AG20443 (cell line): ENCODE measurements around the gene HIVEP1.

Source experiments
- DNase-seq: peaks from one replicate; pipeline ENCODE4 v3.0.0; 2012; ENCODE audit warnings: low spot score, mixed read lengths

HIVEP1 gene

GRCh38 chr6:11994875-11995461 lies 17.1 kb upstream of the HIVEP1 start:
- DNase-seq: no peak

GRCh38 chr6:11996751-11997150 lies 15.4 kb upstream of the HIVEP1 start:
- DNase-seq: no peak

- DNase-seq: peak; percentile 75
These were observed 12.9 kb upstream of the HIVEP1 start for GRCh38 chr6:11999246-11999645.

- no peak for DNase-seq
These were observed 11.9 kb upstream of the HIVEP1 start for GRCh38 chr6:12000174-12000573.

- peak; percentile 44 for DNase-seq
These were observed 11.0 kb upstream of the HIVEP1 start for GRCh38 chr6:12001004-12001705.

- no peak for DNase-seq
These were observed 10.2 kb upstream of the HIVEP1 start for GRCh38 chr6:12001706-12002435.

GRCh38 chr6:12007473-12007872 lies 4.6 kb upstream of the HIVEP1 start:
- DNase-seq: no peak

GRCh38 chr6:12007887-12008286 lies 4.2 kb upstream of the HIVEP1 start:
- no peak for DNase-seq

- DNase-seq: peak; percentile 90
These were observed 3.5 kb upstream of the HIVEP1 start for GRCh38 chr6:12008366-12009179.

GRCh38 chr6:12009180-12009685 lies 2.9 kb upstream of the HIVEP1 start:
- no peak for DNase-seq

- peak; percentile 19 for DNase-seq
These were observed 2.1 kb upstream of the HIVEP1 start for GRCh38 chr6:12009876-12010634.

GRCh38 chr6:12010635-12011275 lies 1.4 kb upstream of the HIVEP1 start:
- DNase-seq: peak; percentile 16

GRCh38 chr6:12011276-12012037 lies 655 bp upstream of the HIVEP1 start:
- DNase-seq: peak; percentile 96

- DNase-seq: peak; percentile 63
These were observed 620 bp downstream of the HIVEP1 start for GRCh38 chr6:12012558-12013306.

GRCh38 chr6:12013307-12013719 lies 1.2 kb downstream of the HIVEP1 start:
- DNase-seq: no peak

- DNase-seq: no peak
These were observed 2.1 kb downstream of the HIVEP1 start for GRCh38 chr6:12014027-12014872.

- DNase-seq: no peak
These were observed 2.7 kb downstream of the HIVEP1 start for GRCh38 chr6:12014873-12015149.

- DNase-seq: no peak
These were observed 5.2 kb downstream of the HIVEP1 start for GRCh38 chr6:12017263-12017662.
